Neural progenitor cell (in vitro differentiated cells): Measurements from ENCODE around the gene BTG4.

Experiments
- CTCF ChIP-seq: fragments of 200-600 bp; sonication (generic); IDR thresholded peaks from 2 replicates; pipeline ENCODE4 v1.5.1; 2017; ENCODE audit warnings: antibody characterized with exemption, mild to moderate bottlenecking
- EZH2 ChIP-seq: fragments of 200-600 bp; sonication (generic); IDR thresholded peaks from 2 replicates; pipeline ENCODE4 v1.6.1; 2017; ENCODE audit warnings: antibody characterized with exemption, mild to moderate bottlenecking, moderate library complexity
- EZH2phosphoT487 ChIP-seq: fragments of 200-600 bp; sonication (generic); IDR thresholded peaks from 2 replicates; pipeline ENCODE4 v1.6.1; 2017; ENCODE audit warnings: antibody characterized with exemption

- no peak for TF ChIP-seq EZH2phosphoT487
- TF ChIP-seq CTCF: no peak
- no peak for TF ChIP-seq EZH2
Measured at GRCh38 chr11:111550258-111550657, 38.1 kb upstream of the BTG4 start.
